HG02678 (cell line): Measurements from ENCODE around the gene CNDP1.

Experiments
- ATAC-seq: cut with Tn5 transposase; IDR thresholded peaks from one replicate; pipeline ENCODE4 v1.9.1; 2021; ENCODE audit warnings: mild to moderate bottlenecking, moderate library complexity; ENCODE audit not compliant: unreplicated experiment

Gene CNDP1

DNA sequence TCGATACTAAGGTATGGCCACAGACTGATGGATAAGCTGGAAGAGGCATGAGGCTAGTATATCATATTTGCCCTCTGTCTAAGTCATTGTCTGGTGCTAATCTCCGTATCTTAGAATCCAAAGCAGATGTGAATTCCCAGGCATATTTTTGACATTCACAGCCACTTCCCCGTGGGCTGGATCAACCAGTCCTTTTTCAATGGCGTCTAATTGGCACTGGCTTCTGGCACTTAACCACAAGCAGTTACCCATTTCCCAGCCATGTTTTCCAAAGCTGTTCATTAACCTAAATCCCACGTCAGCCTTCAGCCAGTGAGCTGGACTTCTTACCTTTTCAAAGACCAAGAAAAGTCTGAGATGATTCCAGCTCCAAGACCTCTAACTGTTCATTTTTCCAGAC is 42.7 kb downstream of the CNDP1 start:
- no peak for ATAC-seq

DNA sequence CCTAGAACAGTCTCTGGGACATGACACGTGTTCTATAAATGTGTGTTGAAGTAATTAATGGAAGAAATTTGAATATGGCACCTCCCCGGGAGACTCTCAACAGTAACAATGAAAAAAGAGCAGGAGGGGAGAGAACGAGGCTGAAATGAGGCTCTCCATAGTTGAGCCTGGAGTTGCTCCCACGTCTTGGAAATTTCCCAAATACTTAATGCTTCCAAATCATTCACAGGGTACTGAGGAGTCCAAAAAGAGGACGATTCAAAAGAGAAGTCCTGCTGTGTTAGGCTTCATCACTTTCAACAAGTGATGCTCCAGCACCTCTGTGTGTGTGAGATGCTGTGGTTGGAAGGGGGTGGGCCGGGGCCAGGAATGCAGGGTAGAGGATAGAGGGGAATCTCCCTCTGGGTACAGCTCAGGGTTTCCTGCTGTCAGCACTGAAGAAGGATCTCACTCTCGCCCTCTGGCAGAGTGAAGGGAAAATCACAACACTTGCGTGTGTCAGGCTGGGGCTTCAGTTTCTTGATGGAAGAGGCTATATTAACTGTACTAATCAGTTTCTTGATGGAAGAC is 45.3 kb downstream of the CNDP1 start:
- no peak for ATAC-seq

GRCh38 chr18:74582642-74583041 is 48.3 kb downstream of the CNDP1 start:
- ATAC-seq: no peak

- ATAC-seq: no peak
Observed at GRCh38 chr18:74587441-74587840, 53.1 kb downstream of the CNDP1 start.

DNA sequence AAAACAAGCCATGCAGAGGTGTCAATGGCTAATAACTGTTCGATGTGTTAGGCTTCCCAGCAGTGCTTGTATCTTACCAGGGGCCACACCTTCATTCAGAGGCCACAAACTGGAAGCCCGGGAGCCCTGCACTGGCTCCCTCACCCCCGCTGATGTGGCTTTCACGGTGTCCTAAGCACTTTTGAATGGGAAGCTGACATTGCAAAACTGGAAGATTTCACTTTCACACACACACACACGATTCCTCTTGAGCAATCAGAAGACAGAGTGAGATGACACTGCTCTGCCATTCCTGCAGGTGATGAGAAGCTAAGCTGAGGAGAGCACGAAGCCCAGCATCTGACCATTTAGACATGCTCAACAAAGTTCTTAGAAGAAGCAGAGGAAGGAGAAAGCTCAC is 54.7 kb downstream of the CNDP1 start:
- no peak for ATAC-seq

DNA sequence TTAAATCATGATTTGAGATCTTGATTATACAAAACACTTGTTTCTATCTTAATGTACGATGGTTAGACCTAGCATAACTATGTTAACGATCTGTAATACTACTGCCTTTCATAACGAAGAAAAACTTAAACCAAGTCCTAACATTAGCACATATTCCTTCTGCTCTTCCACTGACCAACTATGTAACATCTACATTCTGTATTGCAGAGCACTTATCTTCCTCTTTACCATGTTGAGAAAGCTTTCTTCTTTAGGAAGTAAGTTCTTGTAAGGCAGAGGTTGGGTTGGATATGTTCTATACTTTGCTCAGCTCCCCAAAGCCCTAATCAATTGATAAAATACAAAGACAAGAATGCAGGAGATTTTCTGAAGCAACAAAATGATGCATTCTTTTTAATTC is 55.5 kb downstream of the CNDP1 start:
- no peak for ATAC-seq

DNA sequence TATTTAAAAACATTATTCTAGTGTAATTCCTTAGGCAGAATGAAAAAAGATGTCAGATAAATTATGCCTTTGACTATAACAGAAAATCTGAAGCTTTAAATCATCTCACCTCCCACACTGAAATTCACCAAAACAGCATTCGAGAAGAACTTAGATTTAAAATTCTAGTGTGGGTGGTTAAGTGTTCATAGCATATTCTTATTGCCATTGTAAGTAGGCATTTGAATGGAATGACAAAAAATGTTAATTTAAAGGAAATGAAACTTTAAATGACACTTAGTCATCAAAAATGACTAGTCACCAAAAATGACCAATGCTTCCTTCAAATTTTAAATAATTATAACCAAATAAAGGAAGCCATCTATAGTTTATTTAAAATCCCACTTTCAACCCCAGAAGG is 56.4 kb downstream of the CNDP1 start:
- no peak for ATAC-seq

GRCh38 chr18:74595431-74595830 is 61.1 kb downstream of the CNDP1 start:
- ATAC-seq: no peak

DNA sequence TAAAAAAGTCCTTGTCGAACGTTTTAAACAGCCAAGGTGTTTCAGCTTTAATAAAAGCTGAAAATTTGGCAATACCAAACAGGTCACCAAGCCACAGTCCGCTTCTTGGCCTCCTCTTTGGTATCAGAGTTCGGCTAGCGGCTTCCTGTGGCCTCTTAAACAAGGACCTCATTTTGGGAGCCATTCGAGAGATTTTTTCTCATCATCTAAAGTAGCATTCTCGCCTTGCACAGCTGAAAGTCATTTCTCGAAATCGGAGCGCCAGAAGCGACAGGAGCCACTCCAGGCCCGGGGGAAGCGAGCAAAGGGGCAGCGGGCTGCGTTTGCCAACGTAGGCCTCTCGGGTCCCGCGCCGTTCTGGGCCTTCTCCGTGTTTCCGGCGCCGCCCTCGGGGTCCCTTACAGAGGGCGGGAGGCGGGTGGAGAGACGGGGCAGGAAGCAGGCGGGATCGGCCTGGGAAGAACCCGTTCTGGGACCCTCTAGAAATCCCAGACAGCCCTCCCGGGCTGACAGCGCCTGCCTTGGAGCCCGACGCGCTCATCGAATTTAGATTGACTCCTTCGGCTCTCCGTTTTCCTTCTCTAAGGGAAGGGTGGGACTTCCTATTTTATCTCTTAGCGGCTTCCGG is 62.8 kb downstream of the CNDP1 start:
- ATAC-seq: peak; percentile 34

DNA sequence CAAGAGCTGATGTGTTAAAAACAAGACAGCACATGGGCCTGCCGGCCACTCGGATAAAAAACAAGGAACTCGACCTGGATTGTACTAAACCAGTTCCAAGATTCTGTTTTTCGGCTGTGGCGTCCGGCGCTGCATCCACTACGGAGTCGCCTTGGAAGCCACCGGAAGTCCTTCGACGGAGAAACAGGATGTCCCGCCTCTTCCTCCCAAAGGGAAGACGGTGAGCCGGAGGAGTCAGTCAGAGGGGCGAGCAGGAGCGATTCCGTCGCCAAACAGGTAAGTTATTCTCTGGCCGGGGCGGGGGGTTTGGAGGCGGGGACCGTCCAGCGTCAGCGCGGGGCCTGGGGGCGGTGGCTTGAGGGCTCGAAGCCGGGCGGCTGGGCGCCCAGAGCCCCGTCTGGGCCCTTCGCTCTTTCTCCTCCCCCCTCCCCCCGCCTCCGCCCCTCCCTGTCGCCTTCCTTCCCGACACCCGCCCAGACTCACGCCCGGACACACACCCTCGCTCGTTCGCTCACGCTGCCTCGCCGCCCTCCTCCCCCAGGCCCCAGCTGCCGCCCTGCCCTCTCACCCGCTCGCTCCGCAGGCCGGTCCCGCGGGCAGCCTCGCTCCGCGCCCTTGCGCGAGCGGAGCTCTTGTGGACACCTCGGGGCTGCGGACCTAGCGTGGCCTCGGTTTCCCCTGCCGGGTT is 63.5 kb downstream of the CNDP1 start, which contains the start of gene ZNF407:
ZNF407 (plus strand) TSS at position 209 of the 688 bp plus-strand sequence. CDS start 33,150 bp downstream, outside the sequence.
- peak; percentile 74 for ATAC-seq

- ATAC-seq: peak; percentile 63
Observed at GRCh38 chr18:74598350-74599001, 64.2 kb downstream of the CNDP1 start.

GRCh38 chr18:74604361-74604760 is 70.1 kb downstream of the CNDP1 start:
- no peak for ATAC-seq

DNA sequence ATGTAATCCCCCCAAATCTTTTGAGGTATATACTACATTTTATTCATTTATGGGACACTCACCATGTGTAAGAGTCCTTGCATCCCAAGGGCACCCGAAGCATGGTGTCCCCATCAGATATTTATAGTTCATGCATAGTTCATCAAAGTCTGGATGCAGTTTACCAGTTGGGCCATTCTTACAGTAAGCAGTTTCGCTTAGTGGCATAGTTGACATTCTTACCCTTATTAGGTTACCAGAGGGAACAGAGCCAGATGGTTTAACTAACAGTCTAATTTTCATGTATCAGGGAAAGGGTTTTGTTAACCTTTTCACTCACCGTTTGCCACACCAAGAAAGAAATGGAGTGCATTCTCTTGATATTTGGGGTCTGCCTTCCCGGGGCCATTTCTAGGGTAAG is 70.5 kb downstream of the CNDP1 start:
- no peak for ATAC-seq

DNA sequence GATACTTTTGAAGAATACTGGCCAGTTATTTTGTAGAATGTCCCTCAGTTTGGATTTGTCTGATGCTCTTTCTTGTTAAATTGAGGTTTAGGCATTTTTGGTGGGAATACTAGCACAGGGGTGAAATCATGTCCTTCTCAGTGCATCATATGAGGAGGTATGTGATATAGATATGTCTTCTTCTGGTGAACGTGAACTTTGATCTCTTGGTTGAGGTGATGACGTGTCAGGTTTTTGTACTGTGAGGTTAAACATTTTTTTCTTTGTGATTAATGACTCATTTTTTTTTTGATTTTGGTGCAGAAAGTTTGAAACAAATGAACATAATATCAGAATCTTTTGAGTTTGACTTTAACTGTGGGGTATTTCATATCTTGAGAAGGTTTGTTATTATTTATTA is 74.4 kb downstream of the CNDP1 start:
- no peak for ATAC-seq

DNA sequence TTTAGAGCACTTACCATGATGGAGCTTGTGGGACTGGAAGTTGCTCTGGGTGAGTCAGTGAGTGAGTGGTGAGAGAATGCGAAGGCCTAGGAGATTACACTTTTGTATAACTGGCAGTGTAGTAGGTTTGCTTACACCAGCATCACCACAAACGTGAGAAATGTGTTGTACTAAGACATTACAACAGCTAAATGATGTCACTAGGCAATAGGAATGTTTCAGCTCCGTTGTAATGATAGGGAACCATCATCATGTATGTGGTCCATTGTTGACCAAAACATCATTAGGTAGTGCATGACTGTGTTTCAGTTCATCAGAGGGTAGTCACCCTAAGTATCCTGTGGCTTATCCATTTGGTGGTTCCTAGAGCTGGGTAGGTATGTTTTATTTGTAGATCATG is 75.2 kb downstream of the CNDP1 start:
- no peak for ATAC-seq

DNA sequence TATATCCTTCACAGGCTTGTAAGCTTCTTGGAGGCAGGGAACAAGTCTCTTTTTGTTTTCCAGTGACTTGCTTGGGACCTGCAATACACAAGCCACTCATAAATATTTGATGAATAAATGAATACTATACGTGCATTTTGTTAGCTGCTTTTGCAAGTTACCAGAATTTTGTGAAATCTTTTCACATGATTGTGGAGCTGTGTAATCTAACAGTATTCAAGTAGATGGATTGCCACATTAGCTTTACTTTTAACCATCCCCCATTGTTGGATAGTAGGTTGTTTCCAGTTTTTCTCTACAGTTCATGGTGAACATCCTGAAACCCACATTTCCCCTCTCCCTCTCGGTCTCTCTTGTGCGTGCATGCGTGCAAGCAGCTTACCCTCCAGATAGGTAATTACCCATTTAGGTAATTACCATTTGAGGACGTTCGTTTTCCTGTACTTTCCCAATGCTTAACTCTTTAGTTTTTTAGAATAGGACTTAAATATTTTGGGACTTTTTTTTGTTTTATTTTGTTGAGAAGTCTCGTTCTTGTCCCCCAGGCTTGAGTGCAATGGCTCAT is 75.8 kb downstream of the CNDP1 start:
- ATAC-seq: no peak

- no peak for ATAC-seq
Observed at GRCh38 chr18:74610860-74611259, 76.6 kb downstream of the CNDP1 start.

- ATAC-seq: no peak
Observed at GRCh38 chr18:74611765-74612164, 77.5 kb downstream of the CNDP1 start.

GRCh38 chr18:74613381-74613780 is 79.1 kb downstream of the CNDP1 start:
- no peak for ATAC-seq

DNA sequence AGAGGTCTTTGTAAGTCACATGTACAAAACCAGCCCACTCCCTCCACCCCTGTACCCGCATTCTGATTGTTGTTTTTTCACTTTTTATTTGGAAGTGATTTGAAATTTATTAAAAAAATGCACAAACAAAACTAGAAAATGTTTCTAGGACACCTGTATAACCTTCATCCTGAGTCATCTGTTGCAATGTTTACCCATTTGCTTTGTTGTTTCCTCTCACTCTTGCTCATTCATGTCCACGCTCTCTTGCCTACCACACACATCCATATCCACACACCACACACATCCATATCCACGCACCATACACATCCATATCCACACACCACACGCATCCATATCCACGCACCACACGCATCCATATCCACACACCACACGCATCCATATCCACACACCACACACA is 82.2 kb downstream of the CNDP1 start:
- no peak for ATAC-seq

GRCh38 chr18:74617486-74617885 is 83.2 kb downstream of the CNDP1 start:
- ATAC-seq: no peak

- ATAC-seq: no peak
Observed at GRCh38 chr18:74622072-74622471, 87.8 kb downstream of the CNDP1 start.
